Transverse colon (tissue), 4 donors: ENCODE data around the gene ARPP21.

Source experiments
- EP300 ChIP-seq: sonication (generic); formaldehyde crosslinking; IDR thresholded peaks from one replicate; pipeline ENCODE4 v1.6.1; 2017; ENCODE audit warnings: antibody characterized with exemption, low read depth
- POLR2A ChIP-seq: fragments of 450-650 bp; IDR thresholded peaks from one replicate; pipeline ENCODE4 v1.6.1; 2016; ENCODE audit warnings: antibody characterized with exemption, mild to moderate bottlenecking, moderate library complexity
- POLR2AphosphoS5 ChIP-seq, 3 donors: sonication (generic); formaldehyde crosslinking; IDR thresholded peaks; one replicate each; pipeline ENCODE4 v1.6.1; 2016; ENCODE audit warnings: antibody characterized with exemption in 3 of 3
- TF ChIP-seq, protein P1 (sequence below), 5 experiments: fragments of 200-600 bp in 3 of 5; fragments of 450-650 bp in 2 of 5; sonication (generic) in 3 of 5; IDR thresholded peaks; 1 replicate in 2 of 5; 2 replicates in 3 of 5; pipeline ENCODE4 v1.5.1; 2016 to 2017; ENCODE audit warnings: antibody characterized with exemption in 5 of 5, inconsistent platforms in 3 of 5, mild to moderate bottlenecking in 2 of 5, moderate library complexity in 1 of 5

DNA sequence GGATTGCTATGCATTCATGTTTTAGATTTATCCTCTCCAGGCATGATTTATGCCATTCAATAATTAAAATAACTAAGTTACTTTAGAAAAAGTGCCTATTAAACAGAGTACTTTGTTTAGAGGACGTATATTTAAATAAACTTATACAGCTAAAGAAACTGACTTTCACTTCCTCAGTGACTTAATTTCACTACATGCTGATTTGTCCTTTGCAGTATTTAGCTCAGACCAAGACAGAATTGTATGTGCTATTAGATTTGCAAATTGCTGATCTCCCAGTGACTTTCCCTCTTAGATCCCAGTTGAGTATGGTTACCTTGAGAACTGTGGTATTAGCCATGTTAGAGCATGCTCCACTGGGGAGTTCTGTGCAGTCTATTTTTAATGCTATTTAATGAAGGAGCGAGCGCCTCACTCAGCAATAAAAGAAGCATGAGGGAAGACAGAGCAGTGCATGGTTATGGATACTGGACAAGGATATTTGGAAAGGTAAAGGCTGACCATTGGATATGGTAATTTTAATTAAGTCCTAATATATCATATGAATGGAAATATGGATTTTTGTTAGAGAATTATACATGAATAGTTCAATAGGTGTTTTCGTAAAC, 2.7 kb downstream of the ARPP21 start:
- TF ChIP-seq EP300 (no peak), POLR2A (no peak), POLR2AphosphoS5 (IDR thresholded peaks at IDR 0.05) (no peak)
- TF ChIP-seq, protein P1, sequence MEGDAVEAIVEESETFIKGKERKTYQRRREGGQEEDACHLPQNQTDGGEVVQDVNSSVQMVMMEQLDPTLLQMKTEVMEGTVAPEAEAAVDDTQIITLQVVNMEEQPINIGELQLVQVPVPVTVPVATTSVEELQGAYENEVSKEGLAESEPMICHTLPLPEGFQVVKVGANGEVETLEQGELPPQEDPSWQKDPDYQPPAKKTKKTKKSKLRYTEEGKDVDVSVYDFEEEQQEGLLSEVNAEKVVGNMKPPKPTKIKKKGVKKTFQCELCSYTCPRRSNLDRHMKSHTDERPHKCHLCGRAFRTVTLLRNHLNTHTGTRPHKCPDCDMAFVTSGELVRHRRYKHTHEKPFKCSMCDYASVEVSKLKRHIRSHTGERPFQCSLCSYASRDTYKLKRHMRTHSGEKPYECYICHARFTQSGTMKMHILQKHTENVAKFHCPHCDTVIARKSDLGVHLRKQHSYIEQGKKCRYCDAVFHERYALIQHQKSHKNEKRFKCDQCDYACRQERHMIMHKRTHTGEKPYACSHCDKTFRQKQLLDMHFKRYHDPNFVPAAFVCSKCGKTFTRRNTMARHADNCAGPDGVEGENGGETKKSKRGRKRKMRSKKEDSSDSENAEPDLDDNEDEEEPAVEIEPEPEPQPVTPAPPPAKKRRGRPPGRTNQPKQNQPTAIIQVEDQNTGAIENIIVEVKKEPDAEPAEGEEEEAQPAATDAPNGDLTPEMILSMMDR (IDR thresholded peaks at IDR 0.05) = no peak
